Activated naive CD4-positive, alpha-beta T cell (primary cell): ENCODE results near the gene PCDH1.
"Not testable (repeated sequence)": the region's sequence is repeated elsewhere in the genome, so short reads cannot be mapped to it uniquely, and the experiment has no call there.

ENCODE experiments used
- DNase-seq, 4 experiments: peaks; one replicate each; lab custom pipeline; 2025; lab: John Stamatoyannopoulos, UW

PCDH1 gene

DNA sequence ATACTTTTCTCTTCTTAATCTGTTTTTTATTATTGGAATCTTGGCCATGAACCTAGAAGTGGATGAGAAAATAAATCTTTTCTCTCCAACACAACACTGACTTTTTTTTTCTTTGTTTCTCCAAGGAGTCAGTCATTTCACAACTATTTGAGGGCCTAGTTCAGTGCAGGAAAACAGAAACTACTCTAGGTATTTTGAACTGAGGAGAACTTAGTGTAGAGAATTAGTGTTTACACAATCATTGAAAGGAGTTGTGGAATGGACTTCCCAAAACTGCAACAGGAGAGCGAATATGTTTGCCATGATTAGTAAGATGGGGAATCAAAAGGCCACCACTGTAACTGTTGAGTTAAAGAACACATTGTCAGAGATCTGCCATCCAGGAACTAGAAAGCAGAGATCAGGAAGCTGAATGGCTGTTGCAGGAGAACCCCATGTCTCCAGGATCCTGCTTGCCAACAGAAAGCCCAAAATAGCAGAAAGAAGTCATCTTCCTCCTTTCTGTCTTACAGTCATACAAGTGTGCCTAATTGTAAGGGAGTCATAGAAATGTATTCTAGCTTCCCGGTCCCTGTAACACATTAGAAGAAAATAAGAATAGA is 20.3 kb upstream of the PCDH1 start:
- no peak for DNase-seq

DNA sequence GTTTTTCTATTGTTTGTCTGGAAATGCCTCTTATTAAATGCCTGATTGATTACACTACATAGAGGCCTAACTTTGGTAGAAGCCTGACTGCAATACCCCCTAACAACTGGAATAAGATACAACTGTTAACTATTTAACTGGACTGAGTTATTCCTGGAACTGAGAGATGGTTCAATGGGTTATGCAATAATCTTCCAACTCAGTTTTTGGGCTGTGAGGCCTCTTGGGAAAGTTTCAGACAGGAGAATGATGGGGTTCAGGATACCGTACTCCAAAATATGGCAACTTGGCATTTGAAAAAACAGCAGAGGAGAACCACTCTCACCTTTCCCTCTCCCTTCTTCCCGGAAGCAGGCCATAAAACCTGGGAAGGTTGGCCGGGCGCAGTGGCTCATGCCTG is 19.2 kb upstream of the PCDH1 start:
- DNase-seq, result no peak

DNA sequence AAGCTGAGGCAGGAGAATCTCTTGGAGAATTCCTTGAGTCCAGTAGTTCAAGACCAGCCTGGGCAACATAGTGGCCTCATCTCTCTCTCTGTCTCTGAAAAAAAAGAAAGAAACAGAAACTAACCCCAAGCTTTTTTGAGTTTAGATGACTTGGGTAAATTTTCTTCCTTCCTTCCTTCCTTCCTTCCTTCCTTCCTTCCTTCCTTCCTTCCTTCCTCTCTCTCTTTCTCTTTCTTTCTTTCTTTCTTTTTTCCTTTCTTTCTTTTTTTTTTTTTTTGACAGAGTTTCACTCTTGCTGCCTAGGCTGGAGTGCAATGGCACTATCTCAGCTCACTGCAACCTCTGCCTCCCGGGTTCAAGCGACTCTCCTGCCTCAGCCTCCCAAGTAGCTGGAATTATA is 12.2 kb upstream of the PCDH1 start:
- not testable (repeated sequence) for DNase-seq

DNA sequence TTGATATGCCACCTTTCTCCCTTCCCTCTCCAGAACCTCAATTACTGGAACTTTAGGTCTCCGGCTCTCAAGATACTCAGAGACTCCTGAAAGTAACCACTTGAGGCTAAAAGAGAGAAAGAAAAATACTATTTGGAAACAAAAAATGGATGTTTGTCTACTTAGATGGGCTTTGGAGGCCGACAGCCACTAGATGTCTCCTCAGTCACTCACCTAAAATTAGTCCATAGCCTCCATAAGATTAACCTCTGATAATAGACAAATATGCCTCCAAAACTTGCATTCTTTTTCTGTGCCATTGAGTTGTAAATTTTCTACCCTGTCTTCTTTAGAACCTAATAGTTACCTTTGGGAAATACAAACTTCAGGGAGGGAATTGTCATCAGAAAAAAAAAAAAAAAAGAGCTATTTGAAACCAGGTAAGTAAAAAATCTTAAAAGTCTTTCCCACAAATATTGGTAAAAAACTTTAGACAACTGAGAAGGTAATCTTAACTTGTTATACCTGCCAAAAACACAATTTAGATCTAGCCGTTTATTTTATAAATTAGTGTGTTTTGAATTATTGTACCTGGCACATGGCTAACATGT is 11.2 kb upstream of the PCDH1 start:
- no peak for DNase-seq

DNA sequence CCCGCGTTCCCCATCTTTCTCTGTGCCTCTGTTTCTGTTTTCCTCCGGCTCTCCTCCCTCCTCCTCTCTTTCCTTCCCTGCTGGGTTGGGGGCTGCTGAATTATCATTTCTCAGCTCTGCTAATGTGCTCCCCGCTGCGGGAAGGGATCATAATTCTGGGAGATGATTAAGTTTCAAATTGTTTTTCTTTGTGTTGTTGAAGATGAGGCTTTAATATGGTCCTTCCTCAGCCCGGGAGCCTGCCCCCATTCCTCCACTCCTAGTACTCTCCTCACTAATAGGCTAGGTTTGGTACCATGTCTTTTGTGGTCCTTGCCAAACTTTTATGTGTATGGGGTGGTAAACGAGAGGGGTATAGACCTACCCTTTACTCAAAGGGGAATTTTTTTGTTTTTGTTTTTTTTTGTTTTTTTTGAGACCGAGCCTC is 5.7 kb upstream of the PCDH1 start:
- DNase-seq, result no peak

DNA sequence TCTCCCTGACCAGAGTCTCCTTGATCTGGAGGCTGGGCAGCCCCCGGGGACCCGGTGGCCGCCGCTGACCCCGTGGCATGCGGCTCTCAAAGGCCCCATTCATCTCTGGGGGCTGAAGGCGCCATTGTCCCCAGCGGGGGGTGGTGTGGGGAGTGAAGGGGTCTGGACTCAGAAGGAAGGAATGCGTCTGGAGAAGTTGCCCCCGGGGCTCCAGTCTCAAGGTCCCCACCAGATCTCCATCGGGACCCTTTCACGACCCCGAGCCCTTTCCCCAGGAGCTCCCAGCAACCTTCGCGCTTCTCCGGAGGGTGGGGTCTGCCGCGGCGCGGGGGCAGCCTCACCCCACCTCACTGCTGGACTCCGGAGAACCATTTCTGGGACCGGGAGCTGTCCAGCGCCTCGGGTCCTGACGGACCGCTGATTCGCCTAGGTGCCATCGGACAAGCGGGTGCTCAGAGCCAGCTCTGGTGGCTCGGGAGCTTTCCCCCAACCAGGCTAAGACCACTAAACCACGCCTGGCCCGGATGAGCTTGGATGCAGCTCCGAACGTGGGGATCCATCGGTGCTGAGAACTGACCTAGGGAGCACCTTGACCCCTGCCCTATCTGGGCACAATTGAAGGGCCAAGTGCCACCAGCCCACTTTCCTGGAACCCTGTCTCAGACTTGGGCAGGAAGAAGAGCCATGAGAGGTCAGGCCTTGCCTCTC is 5.1 kb upstream of the PCDH1 start:
- DNase-seq, result no peak

DNA sequence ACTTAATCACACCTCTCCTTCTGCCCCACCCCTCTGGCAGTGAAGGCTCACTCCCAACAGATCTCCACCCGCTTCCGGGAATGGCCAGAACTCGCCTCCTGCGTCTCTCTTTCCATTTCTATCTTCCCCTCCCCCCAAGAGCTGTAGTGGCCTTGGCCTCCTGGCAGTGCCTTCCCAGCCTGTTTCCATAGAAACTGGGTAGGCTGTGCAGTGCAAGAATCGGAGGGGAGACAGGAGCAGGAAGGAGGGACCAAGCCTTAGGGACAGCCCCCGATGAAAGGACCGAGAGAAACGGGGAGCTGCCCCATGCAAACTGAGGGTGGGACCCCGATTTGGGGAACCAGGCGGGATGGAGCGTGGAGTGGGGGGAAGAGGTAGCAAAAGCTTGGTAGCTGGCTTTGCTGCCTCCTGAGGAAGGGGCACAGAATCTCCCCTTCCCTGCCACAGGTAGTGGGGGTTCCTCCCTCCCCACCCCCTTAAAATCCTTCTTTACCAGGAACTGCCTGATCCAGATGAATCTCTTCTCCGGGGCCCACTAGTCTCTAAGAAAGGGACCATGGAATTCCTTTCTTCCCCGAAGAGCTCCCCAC is 4.5 kb upstream of the PCDH1 start:
- no peak for DNase-seq

DNA sequence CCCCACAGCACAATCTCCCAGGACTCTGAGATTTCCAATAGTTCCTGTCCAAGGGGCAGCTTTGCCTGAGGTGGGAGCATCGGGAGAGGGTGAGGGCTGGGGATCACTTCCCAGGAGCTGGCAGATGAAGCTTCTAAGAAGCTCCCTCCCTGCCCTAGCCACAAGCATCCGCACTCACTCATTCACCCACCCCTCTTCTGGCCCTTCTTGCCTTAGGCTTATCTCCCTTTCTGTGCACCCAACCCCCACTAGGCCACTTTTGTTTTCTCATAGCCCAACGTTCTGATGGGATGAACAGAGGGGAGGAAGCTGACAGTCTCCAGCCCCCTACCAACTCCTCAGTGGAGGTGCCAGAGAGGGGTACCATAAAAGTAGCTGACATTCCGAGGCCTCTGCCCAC is 3.7 kb upstream of the PCDH1 start:
- DNase-seq, result no peak

DNA sequence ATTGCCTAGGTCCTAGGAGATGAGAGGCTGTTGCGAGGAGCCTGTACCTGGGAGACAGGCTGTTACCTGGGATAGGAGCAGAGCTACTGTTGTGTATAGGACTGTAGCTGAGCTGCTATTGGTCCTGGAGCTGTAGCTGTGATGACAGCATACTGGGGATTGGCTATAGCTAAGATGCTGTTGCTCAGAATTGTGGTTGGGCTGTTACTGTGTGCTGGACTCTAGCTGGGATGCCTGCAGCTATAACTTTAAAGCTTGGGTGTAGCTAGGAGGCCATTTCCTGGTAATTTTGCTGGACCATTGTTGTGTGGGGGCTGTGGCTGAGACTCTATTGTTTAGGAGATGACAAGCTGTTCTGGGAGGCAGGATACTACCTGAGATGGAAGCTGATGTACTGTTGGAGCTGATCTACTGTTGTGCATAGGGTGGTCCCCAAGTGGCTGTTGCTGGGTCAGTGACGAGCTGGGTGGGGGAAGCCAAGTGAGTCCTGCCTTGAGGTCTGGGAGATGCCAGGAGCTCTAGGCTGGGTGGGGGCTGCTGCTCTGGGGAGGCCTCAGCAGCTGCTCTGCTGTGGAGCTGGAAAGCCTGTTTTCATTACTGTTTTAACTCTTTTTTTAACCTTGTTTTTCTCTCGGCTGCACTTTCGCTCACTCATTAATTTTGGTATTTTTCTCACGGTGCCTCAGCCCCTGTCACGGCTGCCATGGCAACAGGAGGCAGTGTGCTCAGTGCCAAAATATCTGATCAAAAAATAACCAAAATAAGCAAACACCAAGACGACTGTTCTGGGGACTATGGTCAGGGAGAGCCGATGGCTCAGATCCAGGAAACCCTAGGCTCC is 3.0 kb upstream of the PCDH1 start:
- DNase-seq, result no peak

DNA sequence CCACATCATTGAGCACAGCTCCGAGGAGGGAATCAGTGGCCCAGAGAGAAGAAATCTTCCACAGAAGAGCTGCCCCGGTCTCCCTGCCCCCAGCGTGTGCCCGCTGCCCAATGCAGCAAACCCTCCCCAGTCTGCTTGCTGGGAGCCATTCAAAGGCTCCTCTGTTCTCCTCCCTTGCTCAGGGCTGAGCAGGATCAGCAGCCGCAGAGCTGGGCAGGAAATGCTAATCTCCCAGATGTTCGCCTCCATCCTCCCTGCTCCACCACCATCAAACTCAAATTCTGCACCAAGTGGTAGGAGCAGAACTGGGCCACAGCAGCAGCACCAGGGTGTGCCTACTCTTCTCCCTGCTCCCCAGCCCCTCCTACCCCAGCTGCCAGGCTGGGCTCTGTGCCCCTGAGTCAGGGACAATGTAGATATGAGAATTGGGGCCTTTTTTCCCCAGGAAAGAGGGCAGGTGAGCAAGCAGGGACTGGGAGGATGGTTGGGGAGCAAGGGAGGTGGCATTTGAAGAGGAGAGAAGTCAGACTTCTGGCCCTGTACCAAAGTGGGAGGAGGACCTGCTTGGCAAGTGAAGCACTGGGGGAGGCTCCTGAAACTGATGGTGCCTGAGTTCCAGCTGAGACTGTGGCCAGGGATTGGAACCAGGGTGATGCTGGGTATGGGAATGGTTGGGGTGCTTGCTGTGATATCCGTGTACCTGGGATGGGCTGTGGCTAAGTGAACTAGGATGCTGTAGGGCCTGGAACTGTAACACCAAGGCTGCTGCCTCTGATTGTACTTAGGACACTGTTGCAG is 1.9 kb upstream of the PCDH1 start:
- no peak for DNase-seq

DNA sequence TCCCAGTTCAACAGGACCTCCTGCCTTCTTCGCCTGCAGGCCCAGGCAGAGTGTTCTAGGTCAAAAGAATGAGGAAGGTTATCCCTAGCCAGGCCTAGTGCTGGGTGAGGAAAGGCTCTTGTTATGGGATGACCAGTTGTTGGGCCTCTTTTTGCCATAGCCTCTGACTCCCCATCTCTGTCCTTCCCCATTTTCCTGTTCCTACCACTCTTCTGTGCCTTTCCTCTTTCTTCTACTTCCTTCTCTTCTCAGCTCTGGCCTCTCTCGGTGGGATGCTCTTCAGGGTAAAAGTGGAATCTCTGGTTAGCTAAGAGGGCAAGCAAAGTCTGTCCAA is 1.2 kb upstream of the PCDH1 start:
- DNase-seq, result no peak

DNA sequence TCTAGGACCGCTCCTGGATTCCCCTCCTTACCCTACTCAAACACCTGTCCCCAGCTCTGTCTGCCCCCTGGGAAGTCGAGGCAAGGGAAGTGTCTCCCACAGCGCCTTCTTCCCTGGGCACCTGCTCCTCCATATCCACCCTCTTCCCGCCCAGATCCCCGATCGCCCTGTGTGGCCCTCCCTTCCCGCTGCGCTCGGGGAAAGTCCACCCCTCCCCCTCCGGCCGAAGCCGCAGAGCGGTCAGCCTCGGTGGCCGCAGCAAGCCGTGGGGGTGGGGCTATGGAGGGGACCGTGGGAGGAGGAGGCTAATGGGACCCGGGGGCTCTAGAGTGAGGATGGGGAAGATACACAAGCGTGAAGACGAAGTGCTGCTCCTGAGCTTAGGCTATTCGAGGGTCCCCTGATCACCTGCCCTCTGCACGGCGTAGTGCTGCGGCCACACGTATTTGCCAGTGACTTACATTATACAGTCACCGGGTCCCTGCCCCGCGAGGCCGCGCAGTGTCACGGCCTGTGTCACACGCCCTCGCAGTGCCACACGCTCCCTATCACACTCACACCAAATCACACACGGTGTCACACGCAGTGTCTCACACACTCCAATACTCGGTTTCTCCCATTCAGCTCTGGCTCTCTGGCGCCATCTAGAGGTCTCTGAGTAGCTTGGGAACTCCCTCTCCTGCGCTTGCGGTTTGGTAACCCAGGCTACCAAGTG is 658 bp upstream of the PCDH1 start:
- peak; percentile 62 to 76 (median 70) for DNase-seq

DNA sequence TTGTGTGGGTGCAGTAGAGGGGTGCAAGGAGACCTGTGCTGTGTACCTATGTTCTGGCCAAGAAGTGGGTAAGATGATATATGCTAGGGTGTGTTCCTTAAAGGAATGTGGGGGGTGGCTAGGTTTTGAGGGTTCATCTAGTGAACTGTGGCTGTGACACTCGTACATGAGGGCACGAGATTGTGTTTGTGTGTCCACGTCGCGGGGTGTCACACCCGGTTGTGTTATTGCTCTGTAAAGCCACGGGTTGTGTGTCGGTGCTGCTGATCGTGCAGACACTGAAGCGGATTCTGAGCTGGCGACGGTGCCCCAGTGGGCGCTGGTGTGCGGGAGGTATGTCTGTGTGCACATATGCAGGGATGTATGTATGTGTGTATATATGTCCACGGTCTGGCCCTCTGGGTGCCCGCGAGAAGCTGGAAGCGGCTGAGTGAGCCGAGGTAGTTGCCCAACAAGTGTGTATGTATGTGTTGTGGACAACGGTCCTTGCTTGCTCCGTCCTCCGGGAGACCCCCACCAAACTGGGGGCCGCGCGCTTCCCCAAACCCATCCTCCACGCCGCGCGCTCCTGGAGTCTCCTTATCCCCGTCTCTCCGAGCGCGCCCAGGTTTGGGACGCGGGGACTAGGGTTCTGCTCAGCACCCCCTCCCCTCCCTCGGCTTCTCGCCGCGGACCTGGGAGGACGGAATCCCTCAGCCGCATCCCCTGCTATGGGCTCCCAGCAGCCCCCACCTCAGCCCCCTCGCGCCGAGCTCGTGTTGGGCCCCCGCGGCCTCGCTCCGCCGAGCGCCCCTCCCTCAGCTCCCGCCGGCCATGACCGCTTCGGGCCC is 639 bp downstream of the PCDH1 start:
- DNase-seq, result peak in 1 of 4 experiments; percentile 11

DNA sequence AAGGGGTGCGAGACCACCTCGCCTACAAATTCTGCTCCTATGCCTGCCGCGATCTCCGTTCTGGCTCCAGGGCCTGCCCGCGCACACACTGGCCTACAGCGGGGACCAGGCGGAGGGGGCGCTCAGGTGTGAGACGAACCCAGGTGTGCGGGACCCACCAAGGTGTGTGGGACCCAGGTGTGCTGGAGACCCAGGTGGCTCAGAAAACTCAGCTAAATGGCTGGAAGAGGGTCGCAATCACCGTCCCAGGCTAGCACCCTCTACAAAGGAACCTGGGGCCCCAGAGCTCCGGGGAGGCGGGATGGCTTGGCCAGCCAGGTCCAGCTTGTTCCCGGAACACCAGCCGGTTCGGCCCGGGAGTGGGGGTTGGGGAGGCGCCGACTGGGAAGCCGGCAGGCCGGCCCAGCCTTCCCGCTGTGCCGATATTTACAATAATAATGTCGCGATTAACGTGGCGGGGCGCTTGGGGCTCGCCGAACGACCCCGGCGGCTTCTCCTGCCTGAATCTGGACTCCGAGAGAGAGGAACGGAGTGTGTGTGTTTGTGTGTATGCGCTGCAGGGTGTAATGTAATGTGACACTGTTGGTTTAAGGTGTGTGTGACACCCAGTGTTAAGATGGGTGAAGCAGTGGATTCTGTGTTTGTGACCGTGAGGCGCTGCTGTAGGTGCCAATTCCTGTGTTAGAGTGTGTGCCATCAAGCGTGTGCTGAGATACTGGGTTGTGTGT is 1.4 kb downstream of the PCDH1 start:
- DNase-seq, result no peak

DNA sequence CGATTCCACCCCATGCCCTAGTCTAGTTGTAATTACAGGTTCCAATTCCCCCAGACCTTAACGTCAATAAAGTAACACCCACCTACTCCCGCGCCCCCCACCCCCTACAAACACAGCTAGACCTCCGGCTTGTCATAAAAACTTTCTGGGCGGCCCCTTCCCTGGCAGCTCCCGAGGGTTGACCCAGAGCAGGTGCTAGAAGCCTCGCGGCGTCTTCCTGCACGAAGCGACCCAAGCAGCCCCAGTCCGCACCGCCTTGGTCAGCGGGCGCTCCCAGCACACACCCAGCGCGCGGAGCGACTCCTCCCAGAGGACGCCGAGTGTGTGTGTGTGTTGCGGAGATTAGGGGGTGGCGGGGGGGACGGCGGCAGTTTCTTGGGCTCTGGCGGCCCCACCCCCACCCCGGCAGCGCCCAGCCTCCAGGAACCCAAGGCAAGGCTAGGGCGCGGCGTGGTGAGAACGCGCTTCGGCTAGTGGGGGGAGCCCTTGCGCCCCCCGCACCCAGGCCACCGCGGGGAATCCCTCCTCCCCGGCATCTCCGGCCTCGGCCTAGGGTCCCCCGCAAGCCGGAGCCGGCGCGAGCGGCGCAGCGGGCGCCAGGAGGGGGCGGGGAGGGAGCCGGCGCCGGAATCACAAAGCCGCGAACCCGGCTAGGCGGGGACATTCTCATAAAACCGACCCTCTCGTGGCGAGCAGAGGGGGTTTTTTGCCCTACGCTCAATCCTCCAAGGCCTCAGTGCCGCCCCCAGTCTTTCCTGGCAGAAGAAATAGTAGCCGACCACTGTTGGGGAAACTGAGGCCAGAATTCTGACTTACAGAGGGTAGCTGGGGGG is 2.2 kb downstream of the PCDH1 start:
- no peak for DNase-seq

DNA sequence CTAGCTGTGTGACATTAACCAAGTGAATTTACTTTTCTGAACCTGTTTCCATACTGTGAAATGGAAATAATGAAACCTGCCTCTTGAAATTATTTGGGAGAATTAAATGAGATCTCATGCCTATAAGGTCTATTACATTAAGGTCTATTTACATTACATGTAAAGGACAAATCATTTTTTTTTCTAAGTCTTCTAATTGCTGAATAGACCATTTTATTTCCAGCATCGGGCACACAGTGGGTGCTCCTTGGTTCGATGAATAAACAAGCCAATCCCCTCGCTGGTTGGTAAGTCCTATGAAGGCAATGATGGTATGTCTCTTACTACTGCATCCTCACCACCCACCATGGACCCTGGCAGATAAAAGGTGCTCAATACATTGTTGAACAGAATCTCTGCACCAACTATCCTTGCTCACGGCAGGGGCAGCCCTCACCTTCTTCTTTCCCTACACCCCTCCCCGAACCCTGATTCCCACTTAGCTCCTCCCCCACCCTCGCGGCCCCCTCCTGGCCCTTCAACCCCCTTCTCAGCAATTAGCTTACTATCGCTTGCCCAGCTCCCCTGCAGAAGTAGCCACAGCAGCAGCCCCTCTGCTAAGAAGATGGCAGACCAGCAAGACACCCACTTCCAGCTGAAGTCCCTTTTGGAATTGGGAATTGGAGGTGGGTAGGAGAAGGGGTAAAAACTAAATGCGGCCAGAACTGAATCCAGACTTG is 3.0 kb downstream of the PCDH1 start:
- DNase-seq, result no peak

DNA sequence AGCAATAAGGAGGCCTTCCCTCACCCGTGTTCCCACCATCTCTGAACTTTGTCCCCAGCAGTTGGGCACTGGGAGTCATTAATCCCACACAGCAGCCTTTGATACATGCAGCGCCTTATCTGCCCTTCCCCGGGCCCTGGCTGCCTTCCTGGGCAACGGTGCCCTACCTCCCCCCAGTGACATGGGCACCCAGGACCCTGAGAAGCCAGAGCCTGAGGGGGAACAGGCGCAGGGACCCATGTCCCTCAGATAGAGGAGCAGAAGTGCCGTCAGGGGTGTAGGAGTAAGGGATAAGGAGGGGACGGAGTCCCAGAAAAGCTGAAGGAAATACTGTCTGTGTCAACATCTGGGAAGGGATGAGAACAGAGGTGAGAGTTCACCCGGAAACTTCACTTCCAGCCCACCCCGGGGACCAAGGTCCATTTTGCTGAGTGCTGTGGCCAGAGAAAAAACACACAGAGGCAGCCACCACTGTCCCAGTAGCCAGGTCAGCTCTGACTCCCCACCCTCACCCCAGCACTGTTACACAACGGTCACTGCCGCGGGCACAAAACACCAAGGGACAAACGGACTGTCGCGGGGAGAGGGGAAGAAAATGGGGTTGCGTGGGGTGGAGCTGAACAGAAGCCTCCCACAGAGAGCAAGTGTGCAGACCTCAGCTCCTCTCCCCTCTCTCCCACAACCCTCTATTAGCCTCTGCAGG is 3.8 kb downstream of the PCDH1 start:
- no peak for DNase-seq
